ENCODE results near the gene DPP3. TPM values are rescaled to one million over a fixed set of nuclear protein-coding genes. Genes with fewer than 3 reads are reported as not detected.
"Not testable (repeated sequence)": the region's sequence is repeated elsewhere in the genome, so short reads cannot be mapped to it uniquely, and the experiment has no call there.

Gene DPP3
- polyA plus RNA-seq, 2 donors: 16.3 to 29.6 TPM

DNA sequence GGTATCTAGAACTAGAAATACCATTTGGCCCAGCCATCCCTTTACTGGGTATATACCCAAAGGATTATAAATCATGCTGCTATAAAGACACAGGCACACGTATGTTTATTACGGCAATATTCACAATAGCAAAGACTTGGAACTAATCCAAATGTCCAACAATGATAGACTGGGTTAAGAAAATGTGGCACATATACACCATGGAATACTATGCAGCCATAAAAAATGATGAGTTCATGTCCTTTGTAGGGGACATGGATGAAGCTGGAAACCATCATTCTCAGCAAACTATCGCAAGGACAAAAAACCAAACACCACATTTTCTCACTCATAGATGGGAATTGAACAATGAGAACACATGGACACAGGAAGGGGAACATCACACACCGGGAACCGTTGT lies 16.1 kb upstream of the DPP3 start:
- H3K27me3 ChIP-seq (ENCODE audit: control insufficient read depth in 1 of 2, insufficient read depth in 2 of 2, low read length in 2 of 2); H3K4me3 ChIP-seq (ENCODE audit: low read depth in 1 of 2, low read length in 2 of 2); H3K9me3 ChIP-seq (ENCODE audit: control insufficient read depth in 2 of 2, insufficient read depth in 1 of 2, low read depth in 1 of 2, low read length in 1 of 2); H3K4me1 ChIP-seq (ENCODE audit: control insufficient read depth in 2 of 2, insufficient read depth in 2 of 2, low read length in 1 of 2); H3K36me3 ChIP-seq (ENCODE audit: control insufficient read depth in 2 of 2, insufficient read depth in 2 of 2, low read length in 1 of 2); H3K27ac ChIP-seq (ENCODE audit: low read depth in 2 of 2, low read length in 1 of 2): not testable (repeated sequence)
- 81 to 91% methylated on average over 5 of the region's 5 CpGs for WGBS, 2 donors

- Histone ChIP-seq H3K27me3 (ENCODE audit: control insufficient read depth in 1 of 2, insufficient read depth in 2 of 2, low read length in 2 of 2) (no peaks in the 10 kb centered on the region), H3K9me3 (ENCODE audit: control insufficient read depth in 2 of 2, insufficient read depth in 1 of 2, low read depth in 1 of 2, low read length in 1 of 2) (no peaks in the 10 kb centered on the region), H3K27ac (ENCODE audit: low read depth in 2 of 2, low read length in 1 of 2) (no peak overlapping the region), H3K36me3 (ENCODE audit: control insufficient read depth in 2 of 2, insufficient read depth in 2 of 2, low read length in 1 of 2) (no peaks in the 10 kb centered on the region), H3K4me1 (ENCODE audit: control insufficient read depth in 2 of 2, insufficient read depth in 2 of 2, low read length in 1 of 2) (peaks cover 0 to 3% of the 10 kb centered on the region in 2 donors), H3K4me3 (ENCODE audit: low read depth in 1 of 2, low read length in 2 of 2) (no peak overlapping the region)
- 92 to 93% methylated on average over 1 of the region's 1 CpG for WGBS, 2 donors
These were observed 15.3 kb upstream of the DPP3 start for GRCh38 chr11:66464916-66465315.

DNA sequence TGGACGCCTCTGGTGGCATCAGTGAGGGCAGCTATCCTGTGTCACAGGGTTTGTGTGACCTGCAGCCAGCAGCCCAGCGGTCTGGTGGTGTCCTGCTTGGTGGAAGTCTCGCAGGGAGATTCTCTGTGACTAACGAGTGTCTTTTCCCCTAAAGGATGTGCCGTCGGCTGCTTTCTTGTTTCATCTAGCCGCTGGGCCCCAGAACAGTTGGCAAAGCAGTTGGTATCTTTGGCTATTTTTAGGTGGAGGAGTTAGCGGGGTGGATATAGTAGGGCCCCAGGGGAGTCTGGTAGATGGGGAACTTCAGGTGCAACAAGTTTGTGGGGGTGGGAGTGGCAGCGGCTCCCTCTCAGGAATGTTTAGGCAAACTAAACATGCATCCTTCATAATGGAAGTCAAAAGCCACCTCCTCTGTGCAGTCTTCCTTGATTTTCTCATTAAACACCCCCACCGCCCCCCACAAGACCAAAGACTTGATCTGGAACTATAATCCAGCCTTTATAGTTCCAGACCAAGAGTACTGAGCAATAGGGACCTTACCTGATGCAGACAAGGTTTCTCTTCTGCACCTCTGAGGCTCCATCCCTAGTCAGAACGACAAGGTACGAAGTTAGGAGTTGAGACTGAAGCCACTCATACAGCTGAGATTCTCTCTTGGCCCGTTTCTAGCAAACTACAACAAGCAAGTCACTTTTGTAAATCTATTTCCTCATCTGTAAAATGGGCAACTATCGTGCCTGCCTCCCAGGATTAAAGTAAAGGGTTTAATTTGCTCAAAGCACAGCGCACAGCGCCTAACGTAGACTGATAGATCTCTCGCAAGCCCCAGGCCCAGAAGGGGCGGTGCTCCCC lies 14.6 kb upstream of the DPP3 start:
- peak overlapping the region in 1 of 2 donors; percentile 86 for H3K4me3 ChIP-seq (ENCODE audit: low read depth in 1 of 2, low read length in 2 of 2)

GRCh38 chr11:66466225-66467033 lies 13.8 kb upstream of the DPP3 start, which contains the start of gene PELI3:
Gene PELI3 (plus strand): TSS chr11:66466905. CDS start chr11:66468129, 1,224 bp downstream.
- no peaks in the 10 kb centered on the region for H3K9me3 ChIP-seq (ENCODE audit: control insufficient read depth in 2 of 2, insufficient read depth in 1 of 2, low read depth in 1 of 2, low read length in 1 of 2)
- no peaks in the 10 kb centered on the region for H3K27me3 ChIP-seq (ENCODE audit: control insufficient read depth in 1 of 2, insufficient read depth in 2 of 2, low read length in 2 of 2)
- peak within 1 kb of the TSS; percentile 61 to 81 for H3K27ac ChIP-seq (ENCODE audit: low read depth in 2 of 2, low read length in 1 of 2)
- peaks cover 0 to 4% of the 10 kb centered on the region in 2 donors for H3K36me3 ChIP-seq (ENCODE audit: control insufficient read depth in 2 of 2, insufficient read depth in 2 of 2, low read length in 1 of 2)
- WGBS, 2 donors: 1% methylated on average over 34 to 63 of the region's 63 CpGs
- peak within 1 kb of the TSS; percentile 75 to 86 for H3K4me3 ChIP-seq (ENCODE audit: low read depth in 1 of 2, low read length in 2 of 2)
- peaks cover 0 to 3% of the 10 kb centered on the region in 2 donors for H3K4me1 ChIP-seq (ENCODE audit: control insufficient read depth in 2 of 2, insufficient read depth in 2 of 2, low read length in 1 of 2)

More for the DNA sequence above, 14.6 kb upstream of the DPP3 start:
- H3K27ac ChIP-seq (ENCODE audit: low read depth in 2 of 2, low read length in 1 of 2): peak overlapping the region in 1 of 2 donors; percentile 81
- no peaks in the 10 kb centered on the region for H3K9me3 ChIP-seq (ENCODE audit: control insufficient read depth in 2 of 2, insufficient read depth in 1 of 2, low read depth in 1 of 2, low read length in 1 of 2)
- no peaks in the 10 kb centered on the region for H3K27me3 ChIP-seq (ENCODE audit: control insufficient read depth in 1 of 2, insufficient read depth in 2 of 2, low read length in 2 of 2)
- H3K4me1 ChIP-seq (ENCODE audit: control insufficient read depth in 2 of 2, insufficient read depth in 2 of 2, low read length in 1 of 2): peaks cover 0 to 3% of the 10 kb centered on the region in 2 donors
- 39 to 49% methylated on average over 19 of the region's 19 CpGs for WGBS, 2 donors
- peaks cover 0 to 2% of the 10 kb centered on the region in 2 donors for H3K36me3 ChIP-seq (ENCODE audit: control insufficient read depth in 2 of 2, insufficient read depth in 2 of 2, low read length in 1 of 2)

- Histone ChIP-seq H3K4me3 (ENCODE audit: low read depth in 1 of 2, low read length in 2 of 2) (peak overlapping the region; percentile 75 to 86), H3K36me3 (ENCODE audit: control insufficient read depth in 2 of 2, insufficient read depth in 2 of 2, low read length in 1 of 2) (peaks cover 0 to 4% of the 10 kb centered on the region in 2 donors), H3K27ac (ENCODE audit: low read depth in 2 of 2, low read length in 1 of 2) (peak overlapping the region; percentile 46 to 69), H3K27me3 (ENCODE audit: control insufficient read depth in 1 of 2, insufficient read depth in 2 of 2, low read length in 2 of 2) (no peaks in the 10 kb centered on the region), H3K9me3 (ENCODE audit: control insufficient read depth in 2 of 2, insufficient read depth in 1 of 2, low read depth in 1 of 2, low read length in 1 of 2) (no peaks in the 10 kb centered on the region), H3K4me1 (ENCODE audit: control insufficient read depth in 2 of 2, insufficient read depth in 2 of 2, low read length in 1 of 2) (peaks cover 0 to 3% of the 10 kb centered on the region in 2 donors)
- 2 to 3% methylated on average over 39 to 72 of the region's 72 CpGs for WGBS, 2 donors
These were observed 13.1 kb upstream of the DPP3 start for GRCh38 chr11:66467034-66467659.

- Histone ChIP-seq H3K27me3 (ENCODE audit: control insufficient read depth in 1 of 2, insufficient read depth in 2 of 2, low read length in 2 of 2) (no peaks in the 10 kb centered on the region), H3K9me3 (ENCODE audit: control insufficient read depth in 2 of 2, insufficient read depth in 1 of 2, low read depth in 1 of 2, low read length in 1 of 2) (no peaks in the 10 kb centered on the region), H3K36me3 (ENCODE audit: control insufficient read depth in 2 of 2, insufficient read depth in 2 of 2, low read length in 1 of 2) (peaks cover 0 to 4% of the 10 kb centered on the region in 2 donors), H3K27ac (ENCODE audit: low read depth in 2 of 2, low read length in 1 of 2) (no peak overlapping the region), H3K4me1 (ENCODE audit: control insufficient read depth in 2 of 2, insufficient read depth in 2 of 2, low read length in 1 of 2) (peaks cover 0 to 3% of the 10 kb centered on the region in 2 donors), H3K4me3 (ENCODE audit: low read depth in 1 of 2, low read length in 2 of 2) (peak overlapping the region in 1 of 2 donors; percentile 86)
- 31 to 39% methylated on average over 6 of the region's 6 CpGs for WGBS, 2 donors
These were observed 12.5 kb upstream of the DPP3 start for GRCh38 chr11:66467756-66468155.

DNA sequence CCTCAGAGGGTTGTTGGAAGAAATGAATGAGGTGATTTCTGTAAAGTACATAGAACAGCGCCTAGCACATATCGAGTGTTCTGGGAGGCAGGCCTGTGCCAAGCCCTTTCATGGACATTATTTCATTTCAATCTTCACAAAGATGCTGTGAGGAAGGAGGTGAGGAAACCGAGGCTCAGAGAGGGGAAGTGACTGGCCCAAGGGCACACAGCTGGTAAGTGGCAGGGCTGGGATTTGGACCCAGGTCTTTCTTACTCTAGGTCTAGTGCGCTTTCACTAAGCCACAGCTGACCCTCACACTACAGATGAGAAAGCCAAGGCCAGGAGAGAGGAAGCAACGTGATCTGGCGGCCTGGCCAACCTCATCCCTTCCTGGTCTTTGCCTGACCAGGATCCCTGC lies 11.5 kb upstream of the DPP3 start:
- H3K4me3 ChIP-seq (ENCODE audit: low read depth in 1 of 2, low read length in 2 of 2): no peak overlapping the region
- H3K36me3 ChIP-seq (ENCODE audit: control insufficient read depth in 2 of 2, insufficient read depth in 2 of 2, low read length in 1 of 2): peaks cover 0 to 13% of the 10 kb centered on the region in 2 donors
- H3K4me1 ChIP-seq (ENCODE audit: control insufficient read depth in 2 of 2, insufficient read depth in 2 of 2, low read length in 1 of 2): peaks cover 3% of the 10 kb centered on the region in 2 donors
- H3K27me3 ChIP-seq (ENCODE audit: control insufficient read depth in 1 of 2, insufficient read depth in 2 of 2, low read length in 2 of 2): no peaks in the 10 kb centered on the region
- H3K9me3 ChIP-seq (ENCODE audit: control insufficient read depth in 2 of 2, insufficient read depth in 1 of 2, low read depth in 1 of 2, low read length in 1 of 2): no peaks in the 10 kb centered on the region
- H3K27ac ChIP-seq (ENCODE audit: low read depth in 2 of 2, low read length in 1 of 2): no peak overlapping the region
- WGBS, 2 donors: 84 to 93% methylated on average over 6 of the region's 6 CpGs

DNA sequence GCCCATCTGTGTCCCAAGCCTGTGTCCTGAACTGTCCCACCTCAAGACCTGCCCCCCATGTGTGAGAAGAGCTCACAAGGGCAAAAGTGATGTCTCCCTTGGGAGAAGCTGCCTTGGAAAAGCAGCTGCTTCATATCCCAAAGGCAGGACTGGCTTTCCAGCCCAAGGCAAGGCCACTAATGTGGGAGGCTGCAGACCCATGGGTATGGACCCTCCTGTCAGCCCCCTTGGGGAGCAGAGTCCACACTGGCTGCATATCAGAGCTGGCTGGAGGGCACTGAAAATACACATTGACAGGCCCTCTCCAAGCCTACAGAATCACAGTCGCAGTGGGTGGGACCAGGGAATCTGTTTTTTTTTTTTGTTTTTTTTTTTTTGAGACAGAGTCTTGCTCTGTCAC lies 10.8 kb upstream of the DPP3 start:
- H3K4me1 ChIP-seq (ENCODE audit: control insufficient read depth in 2 of 2, insufficient read depth in 2 of 2, low read length in 1 of 2): peaks cover 3 to 5% of the 10 kb centered on the region in 2 donors
- H3K4me3 ChIP-seq (ENCODE audit: low read depth in 1 of 2, low read length in 2 of 2): no peak overlapping the region
- 90 to 100% methylated on average over 1 of the region's 1 CpG for WGBS, 2 donors
- H3K9me3 ChIP-seq (ENCODE audit: control insufficient read depth in 2 of 2, insufficient read depth in 1 of 2, low read depth in 1 of 2, low read length in 1 of 2): no peaks in the 10 kb centered on the region
- no peaks in the 10 kb centered on the region for H3K27me3 ChIP-seq (ENCODE audit: control insufficient read depth in 1 of 2, insufficient read depth in 2 of 2, low read length in 2 of 2)
- peaks cover 0 to 13% of the 10 kb centered on the region in 2 donors for H3K36me3 ChIP-seq (ENCODE audit: control insufficient read depth in 2 of 2, insufficient read depth in 2 of 2, low read length in 1 of 2)
- H3K27ac ChIP-seq (ENCODE audit: low read depth in 2 of 2, low read length in 1 of 2): no peak overlapping the region

DNA sequence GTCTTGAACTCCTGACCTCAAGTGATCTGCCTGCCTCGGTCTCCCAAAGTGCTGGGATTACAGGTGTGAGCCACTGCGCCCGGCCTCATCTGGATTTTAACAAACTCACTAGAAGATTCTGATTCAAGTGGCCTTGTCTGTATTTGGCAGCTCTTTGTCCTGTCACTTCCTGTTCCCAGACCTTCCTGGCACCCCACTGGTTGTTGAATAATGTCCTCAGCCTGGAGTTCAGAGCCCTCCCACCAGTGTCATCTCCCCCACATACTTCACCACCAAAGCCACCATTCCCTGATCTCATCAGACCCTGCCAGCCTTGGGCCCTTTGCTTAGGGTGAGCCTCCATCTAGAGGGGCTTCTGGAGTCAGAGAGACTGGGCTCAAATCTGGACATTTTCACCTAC lies 10.2 kb upstream of the DPP3 start:
- H3K4me3 ChIP-seq (ENCODE audit: low read depth in 1 of 2, low read length in 2 of 2): no peak overlapping the region
- WGBS, 2 donors: 87 to 90% methylated on average over 3 of the region's 3 CpGs
- H3K36me3 ChIP-seq (ENCODE audit: control insufficient read depth in 2 of 2, insufficient read depth in 2 of 2, low read length in 1 of 2): peaks cover 0 to 14% of the 10 kb centered on the region in 2 donors
- H3K27ac ChIP-seq (ENCODE audit: low read depth in 2 of 2, low read length in 1 of 2): no peak overlapping the region
- no peaks in the 10 kb centered on the region for H3K9me3 ChIP-seq (ENCODE audit: control insufficient read depth in 2 of 2, insufficient read depth in 1 of 2, low read depth in 1 of 2, low read length in 1 of 2)
- H3K27me3 ChIP-seq (ENCODE audit: control insufficient read depth in 1 of 2, insufficient read depth in 2 of 2, low read length in 2 of 2): no peaks in the 10 kb centered on the region
- H3K4me1 ChIP-seq (ENCODE audit: control insufficient read depth in 2 of 2, insufficient read depth in 2 of 2, low read length in 1 of 2): peaks cover 3 to 5% of the 10 kb centered on the region in 2 donors

Data from esophagus (tissue), 2 donors.